Measurements from ENCODE around the gene ESR1.

DNA sequence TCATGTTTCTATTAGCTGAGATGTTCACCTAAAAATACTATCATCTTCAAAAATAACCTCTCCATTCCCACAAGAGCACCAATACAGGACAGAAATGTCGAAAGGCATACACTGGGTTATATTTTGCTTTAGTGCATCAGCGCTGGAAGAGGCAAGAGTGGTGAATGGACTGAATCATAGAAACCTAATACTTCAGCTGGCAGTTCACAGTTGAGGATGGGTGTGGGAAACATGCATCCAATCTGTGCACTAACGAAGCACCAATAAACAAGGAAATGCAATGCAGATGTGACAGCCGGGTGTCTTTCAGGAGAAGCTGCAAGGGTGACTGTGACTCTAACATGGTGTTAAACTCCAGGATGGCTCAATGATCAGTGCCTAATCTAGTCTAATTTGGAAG, 365.8 kb downstream of the ESR1 start:
- TF ChIP-seq, protein P1, sequence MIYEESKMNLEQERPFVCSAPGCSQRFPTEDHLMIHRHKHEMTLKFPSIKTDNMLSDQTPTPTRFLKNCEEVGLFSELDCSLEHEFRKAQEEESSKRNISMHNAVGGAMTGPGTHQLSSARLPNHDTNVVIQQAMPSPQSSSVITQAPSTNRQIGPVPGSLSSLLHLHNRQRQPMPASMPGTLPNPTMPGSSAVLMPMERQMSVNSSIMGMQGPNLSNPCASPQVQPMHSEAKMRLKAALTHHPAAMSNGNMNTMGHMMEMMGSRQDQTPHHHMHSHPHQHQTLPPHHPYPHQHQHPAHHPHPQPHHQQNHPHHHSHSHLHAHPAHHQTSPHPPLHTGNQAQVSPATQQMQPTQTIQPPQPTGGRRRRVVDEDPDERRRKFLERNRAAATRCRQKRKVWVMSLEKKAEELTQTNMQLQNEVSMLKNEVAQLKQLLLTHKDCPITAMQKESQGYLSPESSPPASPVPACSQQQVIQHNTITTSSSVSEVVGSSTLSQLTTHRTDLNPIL (CRISPR knock-in tag; IDR thresholded peaks at IDR 0.05; ENCODE audit: low read depth), result no peak
- TF ChIP-seq TCF4 (CRISPR knock-in tag; IDR thresholded peaks at IDR 0.05; ENCODE audit: borderline replicate concordance), result no peak
- no peak for TF ChIP-seq ZFP30 (CRISPR knock-in tag; IDR thresholded peaks at IDR 0.05)
- TF ChIP-seq, protein P2, sequence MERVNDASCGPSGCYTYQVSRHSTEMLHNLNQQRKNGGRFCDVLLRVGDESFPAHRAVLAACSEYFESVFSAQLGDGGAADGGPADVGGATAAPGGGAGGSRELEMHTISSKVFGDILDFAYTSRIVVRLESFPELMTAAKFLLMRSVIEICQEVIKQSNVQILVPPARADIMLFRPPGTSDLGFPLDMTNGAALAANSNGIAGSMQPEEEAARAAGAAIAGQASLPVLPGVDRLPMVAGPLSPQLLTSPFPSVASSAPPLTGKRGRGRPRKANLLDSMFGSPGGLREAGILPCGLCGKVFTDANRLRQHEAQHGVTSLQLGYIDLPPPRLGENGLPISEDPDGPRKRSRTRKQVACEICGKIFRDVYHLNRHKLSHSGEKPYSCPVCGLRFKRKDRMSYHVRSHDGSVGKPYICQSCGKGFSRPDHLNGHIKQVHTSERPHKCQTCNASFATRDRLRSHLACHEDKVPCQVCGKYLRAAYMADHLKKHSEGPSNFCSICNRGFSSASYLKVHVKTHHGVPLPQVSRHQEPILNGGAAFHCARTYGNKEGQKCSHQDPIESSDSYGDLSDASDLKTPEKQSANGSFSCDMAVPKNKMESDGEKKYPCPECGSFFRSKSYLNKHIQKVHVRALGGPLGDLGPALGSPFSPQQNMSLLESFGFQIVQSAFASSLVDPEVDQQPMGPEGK (CRISPR knock-in tag; IDR thresholded peaks at IDR 0.05; ENCODE audit: borderline replicate concordance), result no peak
- no peak for TF ChIP-seq ZNF70 (CRISPR knock-in tag; IDR thresholded peaks at IDR 0.05)
- TF ChIP-seq ISL1 (CRISPR knock-in tag; IDR thresholded peaks at IDR 0.05), result no peak
- no peak for TF ChIP-seq ARNTL (CRISPR knock-in tag; IDR thresholded peaks at IDR 0.05; ENCODE audit: borderline replicate concordance, low read depth)
- no peak for TF ChIP-seq TOX (CRISPR knock-in tag; IDR thresholded peaks at IDR 0.05; ENCODE audit: borderline replicate concordance)
- TF ChIP-seq ZNF565 (CRISPR knock-in tag; conservative IDR thresholded peaks at IDR 0.05; ENCODE audit: low read depth), result no peak
- no peak for TF ChIP-seq ZFP3 (CRISPR knock-in tag; IDR thresholded peaks at IDR 0.05)
